Ovary (tissue), 9 donors: ENCODE results near the gene MPND. TPM values are rescaled to one million over a fixed set of nuclear protein-coding genes. Genes with fewer than 3 reads are reported as not detected.

ENCODE experiments used
- DNase-seq, 5 donors: peaks; one replicate each; pipeline ENCODE4 v3.0.0-alpha.2; 2019 to 2020
- H3K27ac ChIP-seq, 2 donors: fragments of 200-600 bp; one replicate each; pipeline versions ENCODE4 v1.5.1 to v1.8.0; 2019 to 2022
- H3K27me3 ChIP-seq: fragments of 200-600 bp; one replicate; pipeline ENCODE4 v1.8.0; 2022
- H3K36me3 ChIP-seq: fragments of 200-600 bp; sonication (generic); one replicate; pipeline ENCODE4 v1.5.1; 2019
- H3K4me1 ChIP-seq: one replicate; pipeline ENCODE4 v1.8.1; 2013; ENCODE audit warnings: mild to moderate bottlenecking, moderate library complexity; ENCODE audit not compliant: insufficient read depth
- H3K4me3 ChIP-seq: fragments of 200-600 bp; sonication (generic); one replicate; pipeline ENCODE4 v1.5.1; 2017
- H3K9me3 ChIP-seq, 2 donors: fragments of 200-600 bp in 1 of 2; sonication (generic) in 1 of 2; one replicate each; pipeline versions ENCODE4 v1.5.1 to v1.8.1; 2013 to 2019; ENCODE audit warnings: mild to moderate bottlenecking in 1 of 2, moderate library complexity in 1 of 2
- CTCF ChIP-seq, 3 donors: fragments of 450-650 bp in 2 of 3; fragments of 200-600 bp in 1 of 3; IDR thresholded peaks; one replicate each; pipeline versions ENCODE4 v1.5.1 to v1.8.0; 2016 to 2022; ENCODE audit warnings: antibody characterized with exemption in 3 of 3, mild to moderate bottlenecking in 1 of 3
- EP300 ChIP-seq: sonication (generic); formaldehyde crosslinking; IDR thresholded peaks from one replicate; pipeline ENCODE4 v1.6.1; 2017; ENCODE audit warnings: antibody characterized with exemption
- POLR2A ChIP-seq: fragments of 450-650 bp; IDR thresholded peaks from one replicate; pipeline ENCODE4 v1.6.1; 2017; ENCODE audit warnings: antibody characterized with exemption, mild to moderate bottlenecking, moderate library complexity
- WGBS, 3 donors: extraction: QIAGEN DNeasy Blood & Tissue Kit in 1 of 3; methylation state at CpG; one replicate each; pipeline versions ENCODE4 v1.1.5 to v1.1.7; 2013 to 2017; 5-methylcytosine and 5-hydroxymethylcytosine counted together
- intact Hi-C, 4 donors: fragments of 100-400 bp; cut with DNase I; formaldehyde crosslinking; loops; one replicate each; pipeline versions ENCODE4 v1.11.0 to v1.15.1; 2022 to 2023
- polyA plus RNA-seq, 2 donors: library from polyadenylated mRNA; stranded (reverse); fragments of 200-250 nt in 1 of 2; fragments of 350-450 nt in 1 of 2; fragmentation: Illumina TruSeq in 1 of 2; extraction: RNeasy Lipid Tissue Mini Kit (QIAGEN cat#74804) in 1 of 2; gene quantifications; one replicate each; pipeline ENCODE4 v1.2.3, GENCODE V29; 2013 to 2014
- total RNA-seq, 7 donors: library from RNA; depleted of rRNA in 2 of 7; stranded (reverse); fragments of >200 nt in 2 of 7; fragmentation: NEBNext Ultra II Directional in 3 of 7; extraction: Animal tissue kit (Norgen Biotek cat#: 25700) in 3 of 7; gene quantifications; one replicate each; pipeline versions ENCODE4 v1.1.0 to v1.2.4, GENCODE V29; 2016 to 2023
- donor health status: DM: no; HTN: no; CAD: no; lungs with moderate emphysema.
- donor health status: DM: no; HTN: no; CAD: no.
- donor health status: Bipolar disorder and iron deficiency.
- donor health status: DM: yes; HTN: yes; CAD: no.
- donor health status: DM: no; HTN: no; CAD: no.
- donor health status: DM: yes; HTN: yes; CAD: no.

The MPND gene
- total and polyA plus RNA-seq, 9 donors = 2.4 to 31.1 (median 15.1) TPM

GRCh38 chr19:4388337-4389063 lies 45.1 kb downstream of the MPND start:
- no peak overlapping the region for H3K27ac ChIP-seq
- intact Hi-C loops = no loop called here
- no peak for DNase-seq
- WGBS, 3 donors = 77 to 83% (median 81%) methylated on average over 15 to 16 of the region's 16 CpGs
- TF ChIP-seq POLR2A (no peak), EP300 (no peak), CTCF (IDR thresholded peaks at IDR 0.05) (no peak)
- H3K36me3 ChIP-seq = no peaks in the 10 kb centered on the region
- no peaks in the 10 kb centered on the region for H3K9me3 ChIP-seq
- no peak overlapping the region for H3K4me3 ChIP-seq
- H3K27me3 ChIP-seq = no peaks in the 10 kb centered on the region
- peaks cover 28% of the 10 kb centered on the region for H3K4me1 ChIP-seq

- DNase-seq = no peak
- H3K27ac ChIP-seq = no peak overlapping the region
- no peak for TF ChIP-seq POLR2A
- H3K36me3 ChIP-seq = no peaks in the 10 kb centered on the region
- H3K4me3 ChIP-seq = no peak overlapping the region
- 71 to 74% (median 72%) methylated on average over 8 to 9 of the region's 9 CpGs for WGBS, 3 donors
- no peaks in the 10 kb centered on the region for H3K9me3 ChIP-seq
- H3K4me1 ChIP-seq = peaks cover 29% of the 10 kb centered on the region
- intact Hi-C loops = no loop called here
- H3K27me3 ChIP-seq = no peaks in the 10 kb centered on the region
Observed at GRCh38 chr19:4389064-4389375, 45.7 kb downstream of the MPND start.

- TF ChIP-seq CTCF (IDR thresholded peaks at IDR 0.05) (no peak), POLR2A (no peak), EP300 (no peak)
- WGBS, 3 donors = 51 to 64% (median 60%) methylated on average over 14 to 17 of the region's 17 CpGs
- intact Hi-C loops = loop anchor here in 3 of 4 donors (5.0 to 10.0 kb wide), 3 partner anchors 32 to 125 kb away; no protein-coding TSS in a partner anchor
- Histone ChIP-seq H3K27me3 (no peaks in the 10 kb centered on the region), H3K9me3 (no peaks in the 10 kb centered on the region), H3K4me3 (no peak overlapping the region), H3K36me3 (no peaks in the 10 kb centered on the region), H3K27ac (peak overlapping the region in 1 of 2 donors; percentile 51), H3K4me1 (peaks cover 32% of the 10 kb centered on the region)
- DNase-seq = peak in 1 of 5 donors; percentile 27
Observed at GRCh38 chr19:4389511-4390016, 46.2 kb downstream of the MPND start.

GRCh38 chr19:4390017-4390566 lies 46.7 kb downstream of the MPND start:
- H3K4me3 ChIP-seq = no peak overlapping the region
- 35 to 40% (median 39%) methylated on average over 12 of the region's 12 CpGs for WGBS, 3 donors
- peak in 3 of 5 donors; percentile 37 to 38 (median 38) for DNase-seq
- no peaks in the 10 kb centered on the region for H3K9me3 ChIP-seq
- H3K27ac ChIP-seq = peak overlapping the region; percentile 51 to 52
- H3K27me3 ChIP-seq = no peaks in the 10 kb centered on the region
- H3K36me3 ChIP-seq = no peaks in the 10 kb centered on the region
- TF ChIP-seq POLR2A (no peak), EP300 (no peak), CTCF (IDR thresholded peaks at IDR 0.05) (no peak)
- peaks cover 32% of the 10 kb centered on the region for H3K4me1 ChIP-seq
- intact Hi-C loops = loop anchor here in 3 of 4 donors (5.0 to 10.0 kb wide), 3 partner anchors 33 to 125 kb away; no protein-coding TSS in a partner anchor
